ENCODE results near the gene DENND1A. TPM values are rescaled to one million over a fixed set of nuclear protein-coding genes. Genes with fewer than 3 reads are reported as not detected.

The DENND1A gene
- total and polyA plus RNA-seq, 7 donors = 12.8 to 33.2 (median 19.2) TPM

DNA sequence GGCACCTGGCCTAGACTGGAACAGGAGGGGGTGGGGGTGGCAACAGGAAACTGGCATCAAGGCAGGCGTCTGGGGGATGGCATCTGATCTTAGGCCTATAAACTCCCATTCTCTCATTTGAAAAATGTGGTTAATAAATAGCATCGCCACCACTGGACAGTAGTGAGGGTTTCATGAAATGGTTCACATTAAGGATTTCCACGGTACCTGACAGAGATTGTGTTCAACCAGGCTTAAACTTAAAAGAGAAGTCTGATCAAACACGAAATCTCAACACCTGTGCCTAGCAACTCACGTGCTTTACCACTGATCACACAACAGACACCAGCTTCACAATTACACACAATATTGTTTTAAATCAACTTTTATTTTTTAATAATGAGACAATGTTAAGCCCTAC is 3.0 kb downstream of the DENND1A start:
- intact Hi-C loops (cut with DNase I) = no loop called here
- Histone ChIP-seq H3K9me3 (no peaks in the 10 kb centered on the region), H3K27ac (no peak overlapping the region), H3K4me1 (peaks cover 0 to 27% (median 25%) of the 10 kb centered on the region in 4 donors), H3K27me3 (no peaks in the 10 kb centered on the region), H3K4me3 (no peak overlapping the region), H3K36me3 (no peaks in the 10 kb centered on the region)
- 83 to 94% methylated on average over 5 of the region's 5 CpGs for WGBS, 2 donors
- DNase-seq = no peak
- TF ChIP-seq POLR2A (IDR thresholded peaks at IDR 0.05) (no peak), EP300 (IDR thresholded peaks at IDR 0.05) (no peak), POLR2AphosphoS5 (IDR thresholded peaks at IDR 0.05) (no peak)
- TF ChIP-seq, protein P1, sequence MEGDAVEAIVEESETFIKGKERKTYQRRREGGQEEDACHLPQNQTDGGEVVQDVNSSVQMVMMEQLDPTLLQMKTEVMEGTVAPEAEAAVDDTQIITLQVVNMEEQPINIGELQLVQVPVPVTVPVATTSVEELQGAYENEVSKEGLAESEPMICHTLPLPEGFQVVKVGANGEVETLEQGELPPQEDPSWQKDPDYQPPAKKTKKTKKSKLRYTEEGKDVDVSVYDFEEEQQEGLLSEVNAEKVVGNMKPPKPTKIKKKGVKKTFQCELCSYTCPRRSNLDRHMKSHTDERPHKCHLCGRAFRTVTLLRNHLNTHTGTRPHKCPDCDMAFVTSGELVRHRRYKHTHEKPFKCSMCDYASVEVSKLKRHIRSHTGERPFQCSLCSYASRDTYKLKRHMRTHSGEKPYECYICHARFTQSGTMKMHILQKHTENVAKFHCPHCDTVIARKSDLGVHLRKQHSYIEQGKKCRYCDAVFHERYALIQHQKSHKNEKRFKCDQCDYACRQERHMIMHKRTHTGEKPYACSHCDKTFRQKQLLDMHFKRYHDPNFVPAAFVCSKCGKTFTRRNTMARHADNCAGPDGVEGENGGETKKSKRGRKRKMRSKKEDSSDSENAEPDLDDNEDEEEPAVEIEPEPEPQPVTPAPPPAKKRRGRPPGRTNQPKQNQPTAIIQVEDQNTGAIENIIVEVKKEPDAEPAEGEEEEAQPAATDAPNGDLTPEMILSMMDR (IDR thresholded peaks at IDR 0.05) = no peak

DNA sequence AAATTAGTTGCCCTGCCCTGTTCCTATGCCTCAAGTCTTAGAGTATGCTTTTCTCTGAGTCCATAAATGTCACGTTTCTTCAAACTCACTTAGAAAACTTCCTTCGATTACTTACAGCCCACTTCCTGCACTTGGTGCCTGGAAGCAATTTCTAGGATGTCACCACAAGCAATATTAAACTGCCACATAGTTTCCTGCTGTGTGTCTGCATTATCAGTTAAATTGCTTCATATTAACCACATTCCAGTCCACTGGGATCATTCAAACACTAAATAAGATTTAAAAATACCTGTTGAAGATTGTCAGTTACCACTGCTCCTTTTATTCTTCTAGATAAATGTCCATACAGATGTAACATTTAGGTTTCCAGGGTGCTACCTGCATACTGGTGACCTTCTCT is 4.1 kb downstream of the DENND1A start:
- no peak for DNase-seq
- intact Hi-C loops (cut with DNase I) = no loop called here
- TF ChIP-seq POLR2A (IDR thresholded peaks at IDR 0.05) (no peak), POLR2AphosphoS5 (IDR thresholded peaks at IDR 0.05) (no peak), EP300 (IDR thresholded peaks at IDR 0.05) (no peak)
- no peaks in the 10 kb centered on the region for H3K9me3 ChIP-seq
- no peaks in the 10 kb centered on the region for H3K36me3 ChIP-seq
- no peak overlapping the region for H3K27ac ChIP-seq
- no peaks in the 10 kb centered on the region for H3K27me3 ChIP-seq
- 51 to 63% methylated on average over 2 of the region's 2 CpGs for WGBS, 2 donors
- no peak overlapping the region for H3K4me3 ChIP-seq
- peaks cover 0 to 30% (median 26%) of the 10 kb centered on the region in 4 donors for H3K4me1 ChIP-seq

DNA sequence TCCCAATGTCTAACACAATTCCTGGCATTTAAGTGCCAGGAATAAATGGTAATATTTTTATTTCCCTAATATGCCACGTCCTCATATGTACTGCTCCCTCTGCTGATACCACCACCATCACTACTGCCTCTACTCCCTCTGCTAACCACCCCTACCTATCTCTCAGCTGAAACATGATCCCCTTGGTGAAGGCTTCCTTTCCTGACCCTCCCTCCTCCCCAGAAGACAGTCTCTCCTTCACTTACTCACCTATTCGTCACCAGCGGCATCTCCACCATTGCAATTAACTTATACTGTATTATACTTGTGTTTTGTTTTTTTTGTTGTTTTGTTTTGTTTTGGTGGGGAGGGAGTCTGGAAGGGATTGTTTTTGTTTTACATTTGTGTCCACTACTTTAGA is 4.8 kb downstream of the DENND1A start:
- no peak overlapping the region for H3K27ac ChIP-seq
- WGBS, 2 donors = 96 to 99% methylated on average over 3 of the region's 3 CpGs

DNA sequence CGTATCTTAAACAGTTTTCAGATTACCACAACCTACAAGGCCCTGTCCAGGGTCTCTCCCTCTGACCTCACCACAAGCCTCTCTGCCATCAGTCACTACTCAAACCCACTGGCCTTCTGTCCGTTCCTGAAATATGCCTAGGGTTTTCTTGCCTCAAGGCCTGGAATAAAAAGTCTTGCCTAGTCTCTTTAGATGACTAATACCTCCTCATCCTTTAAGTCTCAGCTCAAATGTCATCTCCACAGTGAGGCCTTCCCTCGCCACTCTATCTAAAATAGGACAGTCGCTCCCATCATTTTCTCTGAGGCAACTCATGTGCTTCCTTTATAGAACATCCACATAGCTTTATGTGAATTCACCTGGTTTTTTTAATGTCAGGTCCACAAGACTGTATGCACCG is 5.2 kb downstream of the DENND1A start:
- H3K27ac ChIP-seq = no peak overlapping the region
- intact Hi-C loops (cut with DNase I) = no loop called here
- H3K36me3 ChIP-seq = no peaks in the 10 kb centered on the region
- no peak for DNase-seq
- no peaks in the 10 kb centered on the region for H3K27me3 ChIP-seq
- no peak overlapping the region for H3K4me3 ChIP-seq
- H3K9me3 ChIP-seq = no peaks in the 10 kb centered on the region
- TF ChIP-seq EP300 (IDR thresholded peaks at IDR 0.05) (no peak), POLR2A (IDR thresholded peaks at IDR 0.05) (no peak), POLR2AphosphoS5 (IDR thresholded peaks at IDR 0.05) (no peak)
- TF ChIP-seq, protein P1 (IDR thresholded peaks at IDR 0.05) = no peak
- 95% methylated on average over 5 of the region's 5 CpGs for WGBS, 2 donors
- peaks cover 0 to 25% (median 21%) of the 10 kb centered on the region in 4 donors for H3K4me1 ChIP-seq

More for the DNA sequence above, 4.8 kb downstream of the DENND1A start:
- Histone ChIP-seq H3K4me1 (peaks cover 0 to 25% (median 22%) of the 10 kb centered on the region in 4 donors), H3K36me3 (no peaks in the 10 kb centered on the region), H3K9me3 (no peaks in the 10 kb centered on the region), H3K27me3 (no peaks in the 10 kb centered on the region), H3K4me3 (no peak overlapping the region)
- intact Hi-C loops (cut with DNase I) = no loop called here
- TF ChIP-seq EP300 (IDR thresholded peaks at IDR 0.05) = no peak
- no peak for TF ChIP-seq POLR2A (IDR thresholded peaks at IDR 0.05)
- TF ChIP-seq POLR2AphosphoS5 (IDR thresholded peaks at IDR 0.05) = no peak
- TF ChIP-seq, protein P1 (IDR thresholded peaks at IDR 0.05) = no peak
- DNase-seq = no peak

DNA sequence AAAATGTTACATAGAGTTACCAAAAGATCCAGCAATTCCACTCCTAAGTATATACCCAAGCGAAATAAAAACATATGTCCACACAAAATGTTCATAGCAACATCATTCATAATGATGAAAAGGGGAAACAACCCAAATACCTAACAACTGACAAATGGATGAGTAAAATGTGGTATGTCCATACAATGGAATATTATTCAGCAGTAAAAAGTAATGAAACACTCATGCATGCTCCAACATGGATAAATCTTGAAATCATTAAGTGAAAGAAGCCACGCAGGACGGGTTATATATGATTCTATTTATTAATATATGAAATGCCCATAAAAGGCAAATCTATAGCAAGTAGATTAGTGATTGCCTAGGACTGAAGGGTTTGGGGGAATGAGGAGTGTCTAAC is 6.0 kb downstream of the DENND1A start:
- intact Hi-C loops (cut with DNase I) = no loop called here
- no peaks in the 10 kb centered on the region for H3K9me3 ChIP-seq
- H3K4me1 ChIP-seq = peaks cover 0 to 19% (median 16%) of the 10 kb centered on the region in 4 donors
- H3K27me3 ChIP-seq = no peaks in the 10 kb centered on the region
- TF ChIP-seq, protein P1 (IDR thresholded peaks at IDR 0.05) = no peak
- TF ChIP-seq POLR2AphosphoS5 (IDR thresholded peaks at IDR 0.05) (no peak), POLR2A (IDR thresholded peaks at IDR 0.05) (no peak), EP300 (IDR thresholded peaks at IDR 0.05) (no peak)
- no peak overlapping the region for H3K4me3 ChIP-seq
- 86 to 97% methylated on average over 3 of the region's 3 CpGs for WGBS, 2 donors
- no peak overlapping the region for H3K27ac ChIP-seq
- no peak for DNase-seq
- H3K36me3 ChIP-seq = no peaks in the 10 kb centered on the region
